Measurements from ENCODE around the gene SIRT1. TPM values are rescaled to one million over a fixed set of nuclear protein-coding genes. Genes with fewer than 3 reads are reported as not detected.
A peak's percentile ranks its signal among the peaks of the same experiment; 100 is the strongest.
"Not testable (repeated sequence)": the region's sequence is repeated elsewhere in the genome, so short reads cannot be mapped to it uniquely, and the experiment has no call there.

The SIRT1 gene
- polyA plus RNA-seq, 4 donors, result 8.9 to 23.0 (median 10.4) TPM

DNA sequence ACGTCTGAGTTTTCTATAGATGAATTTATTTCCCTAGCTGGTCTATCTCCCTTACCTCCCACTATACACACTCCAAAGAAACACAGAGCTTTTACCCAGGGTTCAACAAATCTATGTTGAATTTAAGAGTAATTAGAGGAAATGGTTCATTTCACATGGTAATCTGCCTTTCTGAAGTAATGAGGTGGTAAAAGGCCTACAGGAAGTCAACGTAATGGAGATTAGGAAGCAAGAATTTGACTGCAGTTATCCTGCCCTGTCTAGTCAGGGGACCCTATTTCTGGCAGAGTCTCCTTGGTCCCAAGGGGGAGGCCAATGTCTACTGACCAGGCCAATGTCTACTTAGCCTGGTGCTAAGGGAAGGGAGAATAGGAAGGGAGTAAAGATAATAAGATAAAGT lies 21.4 kb upstream of the SIRT1 start:
- DNase-seq, result peak in 1 of 2 donors; percentile 29

DNA sequence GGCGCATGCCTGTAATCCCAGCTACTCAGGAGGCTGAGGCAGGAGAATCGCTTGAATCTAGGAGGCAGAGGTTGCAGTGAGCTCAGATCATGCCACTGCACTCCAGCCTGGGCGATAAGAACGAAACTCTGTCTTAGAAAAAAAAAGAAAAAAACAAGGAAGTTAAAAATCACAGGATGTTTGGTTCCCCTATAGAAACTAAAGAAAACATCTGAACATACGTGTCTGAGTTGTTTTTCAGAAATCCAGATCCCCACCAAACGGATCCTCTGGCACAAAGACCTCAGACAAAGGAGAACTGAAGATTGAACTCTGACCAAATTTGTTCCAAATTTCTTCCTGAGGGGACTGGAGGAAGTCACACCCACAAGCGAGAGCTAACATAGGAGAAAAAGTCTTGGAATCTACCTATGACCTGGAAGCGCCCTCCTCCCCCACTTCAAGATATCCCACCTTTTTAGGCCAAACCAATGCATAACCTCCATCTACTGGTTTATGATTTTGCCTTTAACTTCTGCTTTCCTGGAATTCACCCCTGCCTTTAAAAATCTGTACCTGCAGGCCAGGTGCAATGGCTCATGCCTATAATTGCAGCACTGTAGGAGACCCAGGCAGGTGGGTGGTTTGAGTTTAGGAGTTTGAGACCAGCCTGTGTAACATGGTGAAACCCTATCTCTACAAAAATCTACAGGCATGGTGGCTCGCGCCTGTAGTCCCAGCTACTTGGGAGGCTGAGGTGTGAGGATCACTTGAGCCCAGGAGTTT lies 19.7 kb upstream of the SIRT1 start:
- no peak overlapping the region for H3K4me3 ChIP-seq (ENCODE audit: low read depth in 1 of 3, low read length in 3 of 3)
- 81 to 84% (median 83%) methylated on average over 10 of the region's 10 CpGs for WGBS, 3 donors

More for the DNA sequence above, 21.4 kb upstream of the SIRT1 start:
- WGBS, 3 donors, result 75 to 78% (median 76%) methylated on average over 2 of the region's 2 CpGs
- Histone ChIP-seq H3K36me3 (ENCODE audit: control insufficient read depth in 3 of 3, insufficient read depth in 2 of 3, low read depth in 1 of 3, low read length in 3 of 3) (no peaks in the 10 kb centered on the region), H3K27ac (ENCODE audit: low read depth in 1 of 3, low read length in 2 of 3) (no peak overlapping the region), H3K9me3 (ENCODE audit: control insufficient read depth in 2 of 2, insufficient read depth in 1 of 2, low read depth in 1 of 2, low read length in 1 of 2) (no peaks in the 10 kb centered on the region), H3K4me3 (ENCODE audit: low read depth in 1 of 3, low read length in 3 of 3) (no peak overlapping the region), H3K4me1 (ENCODE audit: control insufficient read depth in 3 of 3, insufficient read depth in 2 of 3, low read depth in 1 of 3, low read length in 2 of 3) (no peaks in the 10 kb centered on the region), H3K27me3 (ENCODE audit: control insufficient read depth in 3 of 3, insufficient read depth in 3 of 3, low read length in 3 of 3) (no peaks in the 10 kb centered on the region)
- FAIRE-seq, result no peak

DNA sequence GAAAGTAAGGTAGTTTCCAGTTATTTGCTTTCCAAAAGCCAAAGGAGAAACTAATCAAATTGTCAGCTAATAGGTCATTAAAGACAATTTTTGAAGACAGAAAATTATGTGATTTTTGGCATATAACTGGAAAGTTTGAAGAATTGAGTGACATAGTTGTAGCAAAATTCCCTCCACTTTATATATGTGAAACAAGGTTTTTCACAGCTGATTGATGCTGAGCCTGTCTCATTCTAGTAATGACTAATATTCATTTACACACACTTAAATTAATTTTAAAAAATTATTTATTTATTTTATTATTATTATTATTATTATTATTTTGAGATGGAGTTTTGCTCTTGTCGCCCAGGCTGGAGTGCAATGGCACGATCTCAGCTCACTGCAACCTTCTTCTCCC lies 16.3 kb upstream of the SIRT1 start:
- Histone ChIP-seq H3K27ac (ENCODE audit: low read depth in 1 of 3, low read length in 2 of 3) (no peak overlapping the region), H3K4me1 (ENCODE audit: control insufficient read depth in 3 of 3, insufficient read depth in 2 of 3, low read depth in 1 of 3, low read length in 2 of 3) (no peaks in the 10 kb centered on the region), H3K27me3 (ENCODE audit: control insufficient read depth in 3 of 3, insufficient read depth in 3 of 3, low read length in 3 of 3) (no peaks in the 10 kb centered on the region), H3K9me3 (ENCODE audit: control insufficient read depth in 2 of 2, insufficient read depth in 1 of 2, low read depth in 1 of 2, low read length in 1 of 2) (no peaks in the 10 kb centered on the region), H3K36me3 (ENCODE audit: control insufficient read depth in 3 of 3, insufficient read depth in 2 of 3, low read depth in 1 of 3, low read length in 3 of 3) (no peaks in the 10 kb centered on the region), H3K4me3 (ENCODE audit: low read depth in 1 of 3, low read length in 3 of 3) (no peak overlapping the region)
- FAIRE-seq, result no peak
- 97 to 100% (median 97%) methylated on average over 2 of the region's 2 CpGs for WGBS, 3 donors
- no peak for DNase-seq

More for the DNA sequence above, 19.7 kb upstream of the SIRT1 start:
- Histone ChIP-seq H3K9me3 (ENCODE audit: control insufficient read depth in 2 of 2, insufficient read depth in 1 of 2, low read depth in 1 of 2, low read length in 1 of 2) (no peaks in the 10 kb centered on the region), H3K4me1 (ENCODE audit: control insufficient read depth in 3 of 3, insufficient read depth in 2 of 3, low read depth in 1 of 3, low read length in 2 of 3) (no peaks in the 10 kb centered on the region), H3K27me3 (ENCODE audit: control insufficient read depth in 3 of 3, insufficient read depth in 3 of 3, low read length in 3 of 3) (no peaks in the 10 kb centered on the region), H3K36me3 (ENCODE audit: control insufficient read depth in 3 of 3, insufficient read depth in 2 of 3, low read depth in 1 of 3, low read length in 3 of 3) (no peaks in the 10 kb centered on the region), H3K27ac (ENCODE audit: low read depth in 1 of 3, low read length in 2 of 3) (no peak overlapping the region)
- DNase-seq (no peak), FAIRE-seq (no peak)

DNA sequence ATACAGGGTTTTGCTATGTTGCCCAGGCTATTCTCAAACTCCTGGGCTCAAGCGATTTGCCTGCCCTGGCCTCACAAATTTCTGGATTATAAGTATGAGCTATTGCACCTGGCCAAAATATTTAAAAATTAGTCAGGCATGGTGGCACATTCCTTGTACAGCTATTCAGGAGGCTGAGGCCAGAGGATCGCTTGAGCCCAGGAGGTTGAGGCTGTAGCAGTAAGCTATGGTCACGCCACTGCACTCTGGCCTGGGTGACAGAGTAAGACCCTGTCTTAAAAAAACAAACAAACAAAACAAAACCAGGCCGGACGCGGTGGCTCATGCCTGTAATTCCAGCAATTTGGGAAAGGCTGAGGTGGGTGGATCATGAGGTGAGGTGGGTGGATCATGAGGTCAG lies 14.5 kb upstream of the SIRT1 start:
- DNase-seq, result no peak
- no peak overlapping the region for H3K4me3 ChIP-seq (ENCODE audit: low read depth in 1 of 3, low read length in 3 of 3)
- WGBS, 3 donors, result 94 to 97% (median 97%) methylated on average over 6 of the region's 6 CpGs
- H3K27me3 ChIP-seq (ENCODE audit: control insufficient read depth in 3 of 3, insufficient read depth in 3 of 3, low read length in 3 of 3), result no peaks in the 10 kb centered on the region
- FAIRE-seq, result no peak
- H3K36me3 ChIP-seq (ENCODE audit: control insufficient read depth in 3 of 3, insufficient read depth in 2 of 3, low read depth in 1 of 3, low read length in 3 of 3), result no peaks in the 10 kb centered on the region
- H3K27ac ChIP-seq (ENCODE audit: low read depth in 1 of 3, low read length in 2 of 3), result no peak overlapping the region
- no peaks in the 10 kb centered on the region for H3K4me1 ChIP-seq (ENCODE audit: control insufficient read depth in 3 of 3, insufficient read depth in 2 of 3, low read depth in 1 of 3, low read length in 2 of 3)
- no peaks in the 10 kb centered on the region for H3K9me3 ChIP-seq (ENCODE audit: control insufficient read depth in 2 of 2, insufficient read depth in 1 of 2, low read depth in 1 of 2, low read length in 1 of 2)

DNA sequence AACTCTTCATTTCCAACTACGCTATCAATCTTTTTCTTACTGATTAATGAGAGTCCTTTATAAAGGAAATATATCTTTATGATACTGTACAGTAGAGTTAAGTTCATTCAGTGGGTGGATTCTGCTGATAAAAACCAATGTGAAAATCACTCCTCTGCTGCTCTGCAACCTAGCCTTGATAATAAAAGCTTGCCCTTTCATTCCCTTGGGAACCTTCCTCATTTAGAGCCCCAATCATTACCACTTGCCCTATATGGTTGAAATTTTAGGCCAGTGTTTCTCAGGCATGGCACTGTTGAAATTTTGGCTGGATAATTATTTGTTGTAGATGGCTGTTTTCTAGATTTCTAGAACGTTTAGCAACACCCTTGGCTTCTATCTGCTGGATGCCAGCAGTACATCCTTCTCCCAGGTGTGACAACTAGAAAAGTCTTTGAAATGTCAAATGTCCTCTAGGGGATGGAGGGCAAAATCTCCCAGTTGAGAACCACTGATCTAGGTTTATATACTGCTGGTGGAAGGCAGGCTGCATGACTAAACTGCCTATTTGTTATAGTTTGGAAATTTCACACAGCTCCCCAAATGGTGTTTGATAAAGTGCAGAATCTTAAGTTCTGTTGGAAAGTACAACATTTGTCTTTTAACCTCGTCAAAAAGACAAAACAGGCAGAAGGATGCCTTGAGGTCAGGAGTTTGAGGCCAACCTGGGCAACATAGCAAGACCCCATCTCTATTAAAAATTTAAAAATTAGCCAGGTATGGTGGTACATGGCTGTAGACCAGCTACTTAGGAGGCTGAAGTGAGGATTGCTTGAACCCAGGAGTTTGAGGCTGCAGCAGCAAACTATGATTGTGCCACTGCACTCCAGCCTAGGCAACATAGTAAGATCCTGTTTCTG lies 8.9 kb upstream of the SIRT1 start:
- H3K9me3 ChIP-seq (ENCODE audit: control insufficient read depth in 2 of 2, insufficient read depth in 1 of 2, low read depth in 1 of 2, low read length in 1 of 2), result no peaks in the 10 kb centered on the region
- H3K36me3 ChIP-seq (ENCODE audit: control insufficient read depth in 3 of 3, insufficient read depth in 2 of 3, low read depth in 1 of 3, low read length in 3 of 3), result no peaks in the 10 kb centered on the region
- no peaks in the 10 kb centered on the region for H3K4me1 ChIP-seq (ENCODE audit: control insufficient read depth in 3 of 3, insufficient read depth in 2 of 3, low read depth in 1 of 3, low read length in 2 of 3)
- DNase-seq (peak in 1 of 2 donors; percentile 33), FAIRE-seq (no peak)
- no peak overlapping the region for H3K4me3 ChIP-seq (ENCODE audit: low read depth in 1 of 3, low read length in 3 of 3)
- no peak overlapping the region for H3K27ac ChIP-seq (ENCODE audit: low read depth in 1 of 3, low read length in 2 of 3)
- WGBS, 3 donors, result 33 to 56% (median 39%) methylated on average over 3 of the region's 3 CpGs
- H3K27me3 ChIP-seq (ENCODE audit: control insufficient read depth in 3 of 3, insufficient read depth in 3 of 3, low read length in 3 of 3), result no peaks in the 10 kb centered on the region

DNA sequence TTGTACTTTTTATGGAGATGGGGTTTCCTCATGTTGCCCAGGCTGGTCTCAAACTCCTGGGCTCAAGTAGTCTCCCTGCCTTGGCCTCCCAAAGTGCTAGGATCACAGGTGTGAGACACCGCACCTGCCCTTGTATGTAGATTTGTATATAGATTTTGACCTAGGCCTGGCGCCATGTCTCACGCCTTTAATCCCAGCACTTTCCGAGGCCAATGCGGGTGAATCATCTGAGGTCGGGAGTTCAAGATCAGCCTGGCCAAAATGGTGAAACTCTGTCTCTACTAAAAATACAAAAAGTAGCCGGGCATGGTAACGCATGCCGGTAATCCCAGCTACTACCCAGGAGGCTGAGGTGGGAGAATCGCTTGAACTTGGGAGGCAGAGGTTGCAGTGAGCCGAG lies 7.0 kb upstream of the SIRT1 start:
- H3K27me3 ChIP-seq (ENCODE audit: control insufficient read depth in 3 of 3, insufficient read depth in 3 of 3, low read length in 3 of 3); H3K9me3 ChIP-seq (ENCODE audit: control insufficient read depth in 2 of 2, insufficient read depth in 1 of 2, low read depth in 1 of 2, low read length in 1 of 2); H3K4me3 ChIP-seq (ENCODE audit: low read depth in 1 of 3, low read length in 3 of 3); H3K27ac ChIP-seq (ENCODE audit: low read depth in 1 of 3, low read length in 2 of 3); FAIRE-seq; H3K4me1 ChIP-seq (ENCODE audit: control insufficient read depth in 3 of 3, insufficient read depth in 2 of 3, low read depth in 1 of 3, low read length in 2 of 3); H3K36me3 ChIP-seq (ENCODE audit: control insufficient read depth in 3 of 3, insufficient read depth in 2 of 3, low read depth in 1 of 3, low read length in 3 of 3); DNase-seq: not testable (repeated sequence)
- WGBS, 3 donors, result 92 to 96% (median 94%) methylated on average over 11 of the region's 11 CpGs

DNA sequence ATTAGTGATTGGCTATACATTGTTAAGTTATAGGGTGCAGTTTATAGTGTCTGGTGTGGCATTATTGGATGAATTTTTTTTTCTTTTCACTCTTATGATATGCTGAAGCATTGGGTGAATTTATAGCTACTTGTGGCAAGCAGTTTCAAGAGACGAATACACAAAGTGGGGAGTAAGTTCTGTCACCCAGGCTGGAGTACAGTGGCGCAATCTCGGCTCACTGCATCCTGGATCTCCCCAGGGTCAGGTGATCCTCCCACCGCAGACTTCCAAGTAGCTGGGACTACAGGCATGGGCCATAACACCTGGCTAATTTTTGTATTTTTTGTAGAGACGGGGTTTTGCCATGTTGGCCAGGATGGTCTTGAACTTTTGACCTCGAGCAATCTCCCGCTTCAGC lies 6.3 kb upstream of the SIRT1 start:
- H3K4me3 ChIP-seq (ENCODE audit: low read depth in 1 of 3, low read length in 3 of 3), result no peak overlapping the region
- H3K27ac ChIP-seq (ENCODE audit: low read depth in 1 of 3, low read length in 2 of 3), result no peak overlapping the region
- H3K36me3 ChIP-seq (ENCODE audit: control insufficient read depth in 3 of 3, insufficient read depth in 2 of 3, low read depth in 1 of 3, low read length in 3 of 3), result no peaks in the 10 kb centered on the region
- no peaks in the 10 kb centered on the region for H3K9me3 ChIP-seq (ENCODE audit: control insufficient read depth in 2 of 2, insufficient read depth in 1 of 2, low read depth in 1 of 2, low read length in 1 of 2)
- FAIRE-seq (no peak), DNase-seq (no peak)
- WGBS, 3 donors, result 93 to 95% (median 94%) methylated on average over 7 of the region's 7 CpGs
- no peaks in the 10 kb centered on the region for H3K4me1 ChIP-seq (ENCODE audit: control insufficient read depth in 3 of 3, insufficient read depth in 2 of 3, low read depth in 1 of 3, low read length in 2 of 3)
- no peaks in the 10 kb centered on the region for H3K27me3 ChIP-seq (ENCODE audit: control insufficient read depth in 3 of 3, insufficient read depth in 3 of 3, low read length in 3 of 3)

DNA sequence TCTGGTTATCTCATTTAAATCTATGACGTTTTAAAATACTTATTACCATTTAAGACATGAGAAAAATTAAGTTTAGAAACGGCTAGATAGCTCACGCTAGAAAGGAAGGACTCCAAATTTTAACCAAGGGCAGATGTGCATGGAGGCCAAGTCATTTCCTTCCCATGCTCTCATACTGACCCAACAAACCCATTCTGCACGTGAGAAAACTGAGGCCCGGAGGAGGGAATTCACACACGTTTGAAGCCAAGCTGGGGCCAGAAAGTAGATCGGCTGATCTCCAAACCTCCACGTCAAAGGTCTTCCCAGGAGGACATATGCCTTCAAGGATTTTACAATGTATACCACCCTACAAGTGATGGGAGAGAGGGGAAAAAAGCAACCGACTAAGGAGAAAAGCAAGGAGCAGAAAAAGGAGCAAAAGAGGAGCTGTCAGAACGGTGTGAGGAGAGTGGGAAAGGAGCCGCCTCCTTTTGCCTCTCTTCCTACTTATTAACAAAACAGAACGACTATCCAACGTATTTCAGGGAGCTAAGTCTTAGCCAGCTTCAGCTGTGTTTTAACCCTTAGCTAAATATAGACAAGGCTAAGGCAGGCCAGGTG lies 645 bp upstream of the SIRT1 start:
- DNase-seq (no peak), FAIRE-seq (no peak)
- Histone ChIP-seq H3K27ac (ENCODE audit: low read depth in 1 of 3, low read length in 2 of 3) (peak overlapping the region; percentile 42 to 96 (median 82)), H3K36me3 (ENCODE audit: control insufficient read depth in 3 of 3, insufficient read depth in 2 of 3, low read depth in 1 of 3, low read length in 3 of 3) (peaks cover 0 to 9% (median 0%) of the 10 kb centered on the region in 3 donors), H3K4me1 (ENCODE audit: control insufficient read depth in 3 of 3, insufficient read depth in 2 of 3, low read depth in 1 of 3, low read length in 2 of 3) (peaks cover 0 to 8% (median 2%) of the 10 kb centered on the region in 3 donors), H3K4me3 (ENCODE audit: low read depth in 1 of 3, low read length in 3 of 3) (peak overlapping the region in 2 of 3 donors; percentile 57 to 80), H3K9me3 (ENCODE audit: control insufficient read depth in 2 of 2, insufficient read depth in 1 of 2, low read depth in 1 of 2, low read length in 1 of 2) (no peaks in the 10 kb centered on the region), H3K27me3 (ENCODE audit: control insufficient read depth in 3 of 3, insufficient read depth in 3 of 3, low read length in 3 of 3) (no peaks in the 10 kb centered on the region)
- 8 to 21% (median 17%) methylated on average over 13 of the region's 13 CpGs for WGBS, 3 donors

Measured in small intestine (tissue), 7 donors.